Stimulated activated CD4-positive, alpha-beta T cell treated with anti-CD3 and anti-CD28 coated beads, TNF-alpha, amount 100 ng/mL, for 1 hour (primary cell): ENCODE measurements around the gene RAB35.

Experiments
- DNase-seq, 3 donors: peaks; one replicate each; pipeline ENCODE4 v3.0.0-alpha.2; 2020; ENCODE audit warnings: low read depth in 3 of 3, low spot score in 1 of 3

Gene RAB35

GRCh38 chr12:120090206-120090605 is 26.3 kb downstream of the RAB35 start:
- no peak for DNase-seq

GRCh38 chr12:120089796-120090195 is 26.8 kb downstream of the RAB35 start:
- no peak for DNase-seq

GRCh38 chr12:120089105-120089504 is 27.4 kb downstream of the RAB35 start:
- no peak for DNase-seq

- peak; percentile 98 to 99 (median 99) for DNase-seq
Observed at GRCh38 chr12:120086801-120087621, 29.5 kb downstream of the RAB35 start.

GRCh38 chr12:120085920-120086645 is 30.5 kb downstream of the RAB35 start:
- DNase-seq = no peak

- no peak for DNase-seq
Observed at GRCh38 chr12:120081641-120082040, 34.9 kb downstream of the RAB35 start.

- DNase-seq = no peak
Observed at GRCh38 chr12:120079411-120080400, 36.8 kb downstream of the RAB35 start.

- no peak for DNase-seq
Observed at GRCh38 chr12:120078868-120079267, 37.7 kb downstream of the RAB35 start.

- DNase-seq = no peak
Observed at GRCh38 chr12:120077260-120077659, 39.3 kb downstream of the RAB35 start.

GRCh38 chr12:120076651-120077050 is 39.9 kb downstream of the RAB35 start:
- no peak for DNase-seq

- DNase-seq = no peak
Observed at GRCh38 chr12:120075034-120075616, 41.4 kb downstream of the RAB35 start.

GRCh38 chr12:120072472-120073249 is 43.9 kb downstream of the RAB35 start:
- DNase-seq = no peak

- no peak for DNase-seq
Observed at GRCh38 chr12:120071493-120072020, 45.0 kb downstream of the RAB35 start.

GRCh38 chr12:120069278-120069677 is 47.3 kb downstream of the RAB35 start:
- DNase-seq = no peak

- DNase-seq = no peak
Observed at GRCh38 chr12:120067901-120068300, 48.7 kb downstream of the RAB35 start.

- no peak for DNase-seq
Observed at GRCh38 chr12:120067084-120067869, 49.3 kb downstream of the RAB35 start.

- no peak for DNase-seq
Observed at GRCh38 chr12:120066341-120066740, 50.2 kb downstream of the RAB35 start.

- no peak for DNase-seq
Observed at GRCh38 chr12:120065472-120065871, 51.1 kb downstream of the RAB35 start.
